Retinal pigment epithelial cell (primary cell): ENCODE data around the gene CAMKMT.

Experiments
- DNase-seq: peaks from one replicate; pipeline ENCODE4 v3.0.0-alpha.2; 2010; ENCODE audit warnings: low read depth
- H3K4me3 ChIP-seq: 2 replicates; pipeline ENCODE4 v1.5.1; 2011; ENCODE audit warnings: mild to moderate bottlenecking, low read length, control low read depth, moderate library complexity
- TF ChIP-seq, protein P1 (sequence below): conservative IDR thresholded peaks from 2 replicates; pipeline ENCODE4 v1.5.1; 2011; ENCODE audit warnings: low read depth, low read length, control low read depth, inconsistent platforms

CAMKMT gene

DNA sequence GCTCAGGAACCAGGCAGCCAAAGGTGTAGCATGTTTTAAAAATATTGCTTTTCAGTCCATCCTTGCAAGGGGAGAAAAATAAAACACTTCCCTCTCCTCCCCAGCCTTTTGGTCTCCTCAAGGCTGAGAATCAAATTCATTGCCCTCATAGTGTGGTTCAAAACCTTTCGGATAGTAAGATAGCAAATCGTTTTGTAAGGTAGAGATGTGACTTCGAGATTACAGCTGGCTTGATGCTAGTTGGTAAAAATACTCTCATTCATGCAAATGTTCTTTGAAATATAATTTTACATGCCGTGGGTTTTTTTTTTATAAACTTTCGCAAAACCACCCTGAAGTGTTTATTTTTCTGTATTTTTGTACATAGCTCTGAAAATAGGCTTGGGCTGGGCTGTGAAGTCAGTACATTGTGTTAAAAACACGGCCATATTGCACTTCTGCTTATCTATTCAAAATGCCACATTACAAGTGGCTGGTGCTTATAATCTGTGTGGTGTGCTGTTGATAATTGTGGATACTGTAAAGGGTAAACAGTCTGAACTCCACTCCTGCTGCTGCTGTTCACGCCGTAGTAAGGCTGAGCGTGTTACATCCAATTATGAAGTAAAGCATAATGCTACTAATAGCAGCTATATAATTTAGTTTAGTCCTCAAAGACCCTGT is 407.7 kb downstream of the CAMKMT start:
- peak overlapping the region; percentile 19 for H3K4me3 ChIP-seq
- TF ChIP-seq, protein P1, sequence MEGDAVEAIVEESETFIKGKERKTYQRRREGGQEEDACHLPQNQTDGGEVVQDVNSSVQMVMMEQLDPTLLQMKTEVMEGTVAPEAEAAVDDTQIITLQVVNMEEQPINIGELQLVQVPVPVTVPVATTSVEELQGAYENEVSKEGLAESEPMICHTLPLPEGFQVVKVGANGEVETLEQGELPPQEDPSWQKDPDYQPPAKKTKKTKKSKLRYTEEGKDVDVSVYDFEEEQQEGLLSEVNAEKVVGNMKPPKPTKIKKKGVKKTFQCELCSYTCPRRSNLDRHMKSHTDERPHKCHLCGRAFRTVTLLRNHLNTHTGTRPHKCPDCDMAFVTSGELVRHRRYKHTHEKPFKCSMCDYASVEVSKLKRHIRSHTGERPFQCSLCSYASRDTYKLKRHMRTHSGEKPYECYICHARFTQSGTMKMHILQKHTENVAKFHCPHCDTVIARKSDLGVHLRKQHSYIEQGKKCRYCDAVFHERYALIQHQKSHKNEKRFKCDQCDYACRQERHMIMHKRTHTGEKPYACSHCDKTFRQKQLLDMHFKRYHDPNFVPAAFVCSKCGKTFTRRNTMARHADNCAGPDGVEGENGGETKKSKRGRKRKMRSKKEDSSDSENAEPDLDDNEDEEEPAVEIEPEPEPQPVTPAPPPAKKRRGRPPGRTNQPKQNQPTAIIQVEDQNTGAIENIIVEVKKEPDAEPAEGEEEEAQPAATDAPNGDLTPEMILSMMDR = no peak
- DNase-seq = no peak

DNA sequence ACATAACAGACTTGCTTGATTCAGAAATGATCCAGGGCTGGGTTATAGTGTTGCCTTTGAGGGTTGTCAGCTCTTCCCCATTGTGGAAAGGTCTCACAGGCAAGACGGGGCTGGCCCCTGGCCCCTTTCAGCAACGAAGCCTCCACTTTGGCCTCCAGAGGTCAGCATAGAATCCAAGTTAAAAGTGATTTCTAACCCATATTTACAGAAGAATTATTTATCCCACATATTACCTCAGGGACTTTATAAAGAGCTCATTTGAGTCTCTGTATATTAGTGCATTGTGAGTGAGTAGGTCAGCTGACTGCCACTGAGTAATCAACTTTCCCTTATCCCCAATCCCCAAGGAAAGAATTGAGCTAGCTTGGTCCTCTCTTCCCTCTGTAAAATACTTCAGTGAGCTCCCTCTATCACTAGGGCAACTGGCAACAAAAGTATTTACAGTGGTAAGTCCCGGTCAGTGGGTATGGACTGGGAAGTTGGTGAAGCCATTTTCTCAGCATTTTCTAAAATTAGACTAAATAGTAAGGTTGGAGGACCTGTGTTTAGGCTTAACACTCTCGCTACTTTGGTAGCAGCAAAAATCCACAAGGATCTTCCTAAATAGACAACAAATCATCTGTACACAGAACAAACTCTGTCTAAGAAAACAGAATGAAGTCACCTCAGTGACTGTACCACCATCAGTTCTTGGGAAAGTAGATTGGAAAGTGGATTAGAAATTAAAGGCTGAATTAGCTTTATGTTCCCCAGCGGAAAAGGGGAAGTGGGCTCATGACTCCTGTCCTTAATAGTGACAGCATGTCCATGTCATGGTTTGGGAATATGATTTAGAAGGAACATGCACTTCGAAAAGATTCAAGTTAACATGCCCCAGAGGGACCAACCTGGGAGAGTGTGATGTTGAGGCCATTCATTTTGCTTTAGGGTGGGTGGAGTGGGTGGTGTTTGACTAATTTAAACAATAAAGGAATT is 408.8 kb downstream of the CAMKMT start:
- TF ChIP-seq, protein P1 = peak; percentile 37
- DNase-seq = peak; percentile 74
- H3K4me3 ChIP-seq = no peak overlapping the region

GRCh38 chr2:44771522-44771921 is 409.8 kb downstream of the CAMKMT start:
- no peak overlapping the region for H3K4me3 ChIP-seq
- no peak for DNase-seq
- TF ChIP-seq, protein P1 = no peak

GRCh38 chr2:44772131-44772530 is 410.4 kb downstream of the CAMKMT start:
- TF ChIP-seq, protein P1 = no peak
- no peak for DNase-seq
- no peak overlapping the region for H3K4me3 ChIP-seq

GRCh38 chr2:44772669-44773378 is 411.1 kb downstream of the CAMKMT start:
- no peak for DNase-seq
- no peak overlapping the region for H3K4me3 ChIP-seq
- TF ChIP-seq, protein P1 = no peak

DNA sequence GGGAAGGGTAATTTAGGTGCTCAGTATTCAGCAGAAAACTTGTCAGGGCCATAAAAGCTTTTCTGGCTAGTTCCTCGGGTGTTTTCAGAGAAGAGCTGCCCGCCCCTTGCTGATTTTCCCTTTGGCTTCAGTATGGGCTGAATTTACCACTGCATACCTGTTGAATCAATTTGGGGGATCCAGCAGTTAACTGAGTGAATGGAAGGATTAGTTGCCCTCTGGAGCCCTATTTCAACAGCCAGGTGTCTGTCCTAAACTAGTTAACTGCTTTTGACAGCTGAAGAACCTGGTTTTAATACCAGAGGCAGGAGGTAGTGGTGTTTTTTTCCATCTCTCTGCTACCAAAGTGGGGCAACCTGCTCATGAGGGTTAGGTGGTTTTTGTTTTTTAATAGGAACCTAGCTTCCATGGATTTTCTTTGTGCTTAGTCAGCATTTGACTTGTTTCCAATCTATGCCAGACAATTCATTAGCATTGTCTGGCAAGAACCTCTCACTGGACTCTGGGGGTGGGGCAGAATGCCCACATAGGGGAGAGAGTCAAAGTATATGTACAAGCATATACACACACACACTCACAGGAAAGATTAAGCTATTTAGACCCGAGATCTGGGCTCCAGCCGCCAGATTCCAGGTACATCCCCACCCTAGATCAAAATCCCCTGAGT is 413.2 kb downstream of the CAMKMT start:
- DNase-seq = no peak
- TF ChIP-seq, protein P1 = no peak
- no peak overlapping the region for H3K4me3 ChIP-seq
